ENCODE results near the gene THADA. TPM values are rescaled to one million over a fixed set of nuclear protein-coding genes. Genes with fewer than 3 reads are reported as not detected.
A peak's percentile ranks its signal among the peaks of the same experiment; 100 is the strongest.

THADA gene
- polyA plus RNA-seq, 4 donors = 32.5 to 38.4 (median 33.5) TPM

GRCh38 chr2:43233218-43234212 lies 362.3 kb downstream of the THADA start:
- DNase-seq (ENCODE audit: low read depth in 4 of 4, low spot score in 2 of 4) = no peak

- no peak for DNase-seq (ENCODE audit: low read depth in 4 of 4, low spot score in 2 of 4)
Measured at GRCh38 chr2:43230951-43231827, 364.6 kb downstream of the THADA start.

DNA sequence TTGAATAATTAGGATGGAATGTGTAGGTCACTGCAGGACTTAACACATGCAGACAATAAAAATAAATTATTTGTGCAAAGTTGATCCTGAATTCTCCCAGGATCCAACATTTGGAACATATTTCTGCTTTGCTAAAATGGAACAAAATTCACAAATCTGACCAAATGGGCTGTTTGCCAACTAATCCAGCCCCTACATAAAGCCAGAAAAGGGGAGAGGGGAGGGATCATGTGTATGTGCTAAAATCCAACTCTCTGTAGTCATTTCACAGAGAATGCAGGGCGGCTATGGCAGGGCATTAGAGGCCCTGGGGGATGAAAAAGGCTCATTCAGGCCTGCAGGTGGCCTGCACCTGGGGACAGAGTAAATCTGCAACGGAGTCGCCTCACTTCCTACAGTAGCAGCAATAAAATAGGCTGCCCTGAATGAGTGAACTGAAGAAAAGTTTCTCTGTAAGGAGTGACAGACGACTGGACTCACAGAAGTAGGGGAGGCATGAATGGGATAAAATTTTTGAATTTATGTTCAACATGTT lies 365.4 kb downstream of the THADA start:
- no peak for DNase-seq (ENCODE audit: low read depth in 4 of 4, low spot score in 2 of 4)

- DNase-seq (ENCODE audit: low read depth in 4 of 4, low spot score in 2 of 4) = no peak
Measured at GRCh38 chr2:43228756-43229659, 366.8 kb downstream of the THADA start.

DNA sequence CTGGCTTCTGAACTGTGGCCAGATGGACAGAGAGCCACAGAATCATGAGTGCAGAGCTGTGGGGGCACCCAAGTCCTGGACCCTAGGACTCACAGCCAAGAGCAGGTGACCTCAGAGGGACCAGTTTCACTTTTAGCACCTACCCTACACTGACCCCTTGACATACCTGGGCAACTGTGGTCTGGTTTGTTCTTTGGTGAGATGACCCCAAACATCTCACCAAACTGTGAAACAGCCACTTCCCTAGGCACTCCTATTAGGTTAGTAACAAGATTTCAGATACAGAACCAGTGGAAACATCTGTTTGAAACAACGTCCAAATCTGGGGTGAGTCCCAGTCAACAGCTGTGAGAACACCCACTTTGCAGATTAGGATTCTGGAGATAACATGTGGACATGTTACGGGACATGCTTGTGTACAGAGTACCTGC lies 367.5 kb downstream of the THADA start:
- DNase-seq (ENCODE audit: low read depth in 4 of 4, low spot score in 2 of 4) = no peak

DNA sequence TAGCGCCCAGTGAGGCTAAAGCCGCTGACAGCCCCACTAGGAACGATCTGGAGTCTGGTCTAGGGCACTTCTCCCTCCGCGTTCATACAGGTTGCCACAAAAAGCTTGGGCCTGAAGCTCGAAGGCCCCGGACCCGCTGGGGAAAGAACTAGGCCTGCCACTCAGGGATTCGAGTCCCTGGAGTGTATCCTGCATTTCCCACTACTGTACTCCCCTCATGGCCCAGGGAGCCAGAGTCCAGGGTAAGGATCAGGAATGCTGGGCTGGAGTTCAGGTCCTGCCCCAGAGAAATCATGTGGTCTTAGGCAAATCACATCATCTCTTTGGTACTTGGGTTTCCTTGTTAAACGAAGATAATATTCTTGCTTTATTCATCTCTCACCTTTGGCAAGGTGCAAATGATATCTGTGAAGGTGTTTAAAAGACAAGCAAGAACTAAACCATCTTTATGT lies 368.0 kb downstream of the THADA start:
- DNase-seq (ENCODE audit: low read depth in 4 of 4, low spot score in 2 of 4) = no peak

DNA sequence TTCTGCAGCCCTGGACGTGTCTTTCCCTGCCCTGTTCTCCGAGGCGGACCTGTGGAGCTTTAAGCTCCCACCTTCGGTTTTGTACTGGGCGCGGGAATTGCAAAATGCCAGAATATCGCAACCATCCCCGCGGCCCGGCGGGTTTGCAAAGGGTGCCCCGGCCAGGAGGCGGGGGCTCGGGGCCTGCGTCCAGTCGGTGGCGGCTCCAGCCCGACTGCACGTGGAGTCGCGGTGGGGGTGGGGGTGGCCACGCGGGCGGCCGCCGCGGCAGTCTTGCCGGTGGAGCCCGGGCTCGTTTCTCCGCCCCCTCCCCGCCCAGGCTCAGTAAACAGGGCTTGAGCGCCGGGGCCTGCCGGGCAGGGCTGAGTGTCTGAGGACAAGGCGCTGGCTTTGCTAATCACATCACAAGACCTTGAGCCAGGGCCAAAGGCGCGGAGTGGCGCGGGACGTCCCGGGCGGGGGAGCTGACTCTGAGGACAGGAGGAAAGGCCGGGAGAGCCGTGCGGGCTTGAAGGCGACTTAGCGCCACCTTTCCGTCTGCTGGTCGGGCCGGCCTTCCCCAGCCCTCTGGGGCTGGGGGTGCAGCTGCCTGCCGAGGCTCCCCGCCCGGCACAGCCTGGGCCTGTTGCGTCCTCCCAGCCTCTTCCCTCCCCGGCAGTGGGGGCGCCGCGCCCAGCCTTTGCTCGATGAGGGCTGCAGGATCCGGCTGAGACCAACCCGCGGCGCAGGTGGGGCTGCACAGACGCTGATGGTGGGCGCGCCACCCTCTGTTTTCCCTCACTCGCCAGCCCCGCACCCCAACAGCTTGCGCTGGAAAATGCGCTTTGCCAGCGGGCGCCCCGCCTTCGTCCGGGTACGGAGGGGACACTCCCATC lies 368.6 kb downstream of the THADA start:
- peak in 1 of 4 donors; percentile 78 for DNase-seq (ENCODE audit: low read depth in 4 of 4, low spot score in 2 of 4)

DNA sequence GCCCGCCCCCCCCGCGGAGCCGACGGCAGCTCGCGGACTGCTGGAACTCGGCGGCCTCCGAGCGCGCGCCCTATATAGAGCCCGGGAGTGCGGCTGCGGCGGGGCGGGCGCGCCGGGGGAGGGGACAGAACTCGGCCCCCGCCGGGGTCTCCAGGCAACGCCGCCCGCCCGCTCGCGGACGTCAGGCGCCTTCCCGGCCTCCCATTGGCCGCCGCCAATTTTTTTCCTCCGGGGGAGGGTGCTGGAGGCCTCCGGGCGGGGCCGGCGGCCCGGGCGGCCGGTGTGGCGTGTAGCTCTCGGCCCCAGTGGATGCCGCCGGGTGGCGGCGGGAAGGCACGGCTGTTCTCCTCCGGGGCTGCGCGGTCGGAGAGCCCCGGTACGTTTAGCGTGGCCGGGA lies 369.3 kb downstream of the THADA start, which contains the start of gene ZFP36L2:
Gene ZFP36L2 (minus strand): TSS at position 49 of the 397 bp plus-strand sequence. CDS start 291 bp downstream, outside the sequence.
- DNase-seq (ENCODE audit: low read depth in 4 of 4, low spot score in 2 of 4) = peak in 2 of 4 donors; percentile 92 to 94

- peak in 1 of 4 donors; percentile 64 for DNase-seq (ENCODE audit: low read depth in 4 of 4, low spot score in 2 of 4)
Measured at GRCh38 chr2:43225788-43226557, 369.9 kb downstream of the THADA start.

GRCh38 chr2:43225093-43225787 lies 370.6 kb downstream of the THADA start:
- peak in 1 of 4 donors; percentile 34 for DNase-seq (ENCODE audit: low read depth in 4 of 4, low spot score in 2 of 4)

DNA sequence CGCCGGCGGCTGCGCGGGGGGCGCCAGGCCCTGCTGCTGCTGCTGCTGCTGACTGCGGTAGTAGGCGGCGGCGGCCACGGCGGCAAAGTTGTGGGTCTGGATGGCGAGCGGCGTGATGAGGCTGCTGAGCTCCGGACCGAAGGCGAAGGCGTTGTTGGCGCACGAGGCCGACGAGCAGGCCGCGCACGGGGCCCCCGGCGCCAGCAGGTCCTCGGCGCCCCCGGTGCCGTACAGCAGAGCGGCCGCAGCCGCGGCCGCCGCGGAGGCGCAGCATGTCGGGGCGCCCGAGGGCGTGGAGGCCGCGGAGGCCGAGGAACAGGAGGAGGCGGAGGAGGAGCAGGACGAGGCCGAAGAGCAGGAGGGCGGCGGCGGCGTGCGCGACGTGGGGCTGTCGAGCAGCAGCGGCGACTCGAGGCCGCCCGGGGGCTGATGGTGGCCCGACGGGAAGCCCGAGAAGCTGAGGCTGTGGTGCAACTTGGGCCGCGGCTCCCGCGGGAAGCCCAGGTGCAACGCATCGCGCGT lies 371.2 kb downstream of the THADA start:
- no peak for DNase-seq (ENCODE audit: low read depth in 4 of 4, low spot score in 2 of 4)

GRCh38 chr2:43224131-43224570 lies 371.7 kb downstream of the THADA start:
- DNase-seq (ENCODE audit: low read depth in 4 of 4, low spot score in 2 of 4) = peak in 1 of 4 donors; percentile 37

GRCh38 chr2:43223521-43224001 lies 372.3 kb downstream of the THADA start:
- DNase-seq (ENCODE audit: low read depth in 4 of 4, low spot score in 2 of 4) = no peak

- no peak for DNase-seq (ENCODE audit: low read depth in 4 of 4, low spot score in 2 of 4)
Measured at GRCh38 chr2:43222475-43223309, 373.1 kb downstream of the THADA start.

- peak in 3 of 4 donors; percentile 53 to 93 (median 86) for DNase-seq (ENCODE audit: low read depth in 4 of 4, low spot score in 2 of 4)
Measured at GRCh38 chr2:43221763-43222474, 373.9 kb downstream of the THADA start.

Measured in left renal cortex interstitium (tissue), 4 donors.